Measurements from ENCODE around the gene ITPR2.
"Not testable (repeated sequence)": the region's sequence is repeated elsewhere in the genome, so short reads cannot be mapped to it uniquely, and the experiment has no call there.

Gene ITPR2

GRCh38 chr12:26698186-26698585, 134.8 kb downstream of the ITPR2 start:
- no peak for DNase-seq

- DNase-seq, result no peak
Observed at GRCh38 chr12:26697217-26697616, 135.8 kb downstream of the ITPR2 start.

GRCh38 chr12:26696613-26697092, 136.3 kb downstream of the ITPR2 start:
- DNase-seq, result no peak

GRCh38 chr12:26696048-26696612, 136.9 kb downstream of the ITPR2 start:
- no peak for DNase-seq

GRCh38 chr12:26694402-26694801, 138.6 kb downstream of the ITPR2 start:
- DNase-seq, result no peak

GRCh38 chr12:26692407-26692806, 140.6 kb downstream of the ITPR2 start:
- no peak for DNase-seq

- DNase-seq, result no peak
Observed at GRCh38 chr12:26691234-26691970, 141.6 kb downstream of the ITPR2 start.

- no peak for DNase-seq
Observed at GRCh38 chr12:26690601-26691000, 142.4 kb downstream of the ITPR2 start.

- DNase-seq, result no peak
Observed at GRCh38 chr12:26689281-26689841, 143.6 kb downstream of the ITPR2 start.

GRCh38 chr12:26688344-26688904, 144.6 kb downstream of the ITPR2 start:
- DNase-seq, result no peak

- DNase-seq, result no peak
Observed at GRCh38 chr12:26686408-26686807, 146.6 kb downstream of the ITPR2 start.

GRCh38 chr12:26684101-26684500, 148.9 kb downstream of the ITPR2 start:
- no peak for DNase-seq

GRCh38 chr12:26683443-26683842, 149.6 kb downstream of the ITPR2 start:
- no peak for DNase-seq

- DNase-seq, result no peak
Observed at GRCh38 chr12:26680727-26681455, 152.1 kb downstream of the ITPR2 start.

GRCh38 chr12:26678697-26679660, 154.0 kb downstream of the ITPR2 start:
- DNase-seq, result no peak

GRCh38 chr12:26671487-26671886, 161.5 kb downstream of the ITPR2 start:
- DNase-seq, result not testable (repeated sequence)

GRCh38 chr12:26668847-26669246, 164.1 kb downstream of the ITPR2 start:
- no peak for DNase-seq

GRCh38 chr12:26668230-26668629, 164.8 kb downstream of the ITPR2 start:
- no peak for DNase-seq

- no peak for DNase-seq
Observed at GRCh38 chr12:26666286-26666685, 166.7 kb downstream of the ITPR2 start.

GRCh38 chr12:26661399-26661798, 171.6 kb downstream of the ITPR2 start:
- DNase-seq, result no peak

- DNase-seq, result no peak
Observed at GRCh38 chr12:26659930-26660329, 173.1 kb downstream of the ITPR2 start.

GRCh38 chr12:26658991-26659390, 174.0 kb downstream of the ITPR2 start:
- DNase-seq, result no peak
